ENCODE data around the gene FARS2. TPM values are rescaled to one million over a fixed set of nuclear protein-coding genes. Genes with fewer than 3 reads are reported as not detected.

FARS2 gene
- total and polyA plus RNA-seq, 2 of the 13 experiments (the other 11 are each of a cell fraction or from before 2014, with no cell fraction given) = 15.4 to 26.0 TPM

- no peak for TF ChIP-seq CAMTA2 (CRISPR knock-in tag; IDR thresholded peaks at IDR 0.05; ENCODE audit: borderline replicate concordance)
Observed at GRCh38 chr6:5442916-5443315, 181.6 kb downstream of the FARS2 start (continued).

- TF ChIP-seq, protein P1, sequence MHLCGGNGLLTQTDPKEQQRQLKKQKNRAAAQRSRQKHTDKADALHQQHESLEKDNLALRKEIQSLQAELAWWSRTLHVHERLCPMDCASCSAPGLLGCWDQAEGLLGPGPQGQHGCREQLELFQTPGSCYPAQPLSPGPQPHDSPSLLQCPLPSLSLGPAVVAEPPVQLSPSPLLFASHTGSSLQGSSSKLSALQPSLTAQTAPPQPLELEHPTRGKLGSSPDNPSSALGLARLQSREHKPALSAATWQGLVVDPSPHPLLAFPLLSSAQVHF (CRISPR knock-in tag; IDR thresholded peaks at IDR 0.05) = no peak
- TF ChIP-seq ZNF577 (CRISPR knock-in tag; IDR thresholded peaks at IDR 0.05; ENCODE audit: borderline replicate concordance, low read depth) (no peak), ZSCAN25 (CRISPR knock-in tag; IDR thresholded peaks at IDR 0.05) (no peak), GTF2F1 (IDR thresholded peaks at IDR 0.05; ENCODE audit: low read length) (no peak), SOX13 (IDR thresholded peaks at IDR 0.05) (no peak), SOX13 (CRISPR knock-in tag; conservative IDR thresholded peaks at IDR 0.05 in 1 of 2, IDR thresholded peaks at IDR 0.05 in 1 of 2) (no peak), SP4 (CRISPR knock-in tag; IDR thresholded peaks at IDR 0.05) (no peak), GZF1 (CRISPR knock-in tag; IDR thresholded peaks at IDR 0.05) (no peak)
- H3K27ac ChIP-seq (ENCODE audit: extremely low read length, insufficient read depth, low read length) = no peak overlapping the region
- CTCF ChIA-PET (ENCODE audit: low intra/inter-chr PET ratio, low total read pairs) = no interaction called here
- no peaks in the 10 kb centered on the region for H3K79me2 ChIP-seq (ENCODE audit: insufficient read depth, low read length)
- no peak overlapping the region for H3K4me2 ChIP-seq (ENCODE audit: low read depth, low read length)
- FAIRE-seq = no peak
- H2AFZ ChIP-seq (ENCODE audit: low read length) = no peak overlapping the region
- no peak overlapping the region for H3K9ac ChIP-seq (ENCODE audit: insufficient read depth, low read depth, low read length)
- no peaks in the 10 kb centered on the region for H4K20me1 ChIP-seq (ENCODE audit: insufficient read depth, low read length)
- no peak for ATAC-seq
- BruUV-seq (replicated peaks) = no TSS peak
- POLR2A ChIA-PET = no interaction called here
- intact Hi-C loops (cut with micrococcal nuclease; ENCODE audit: unreplicated experiment) (no loop called here), in situ Hi-C loops (cut with HindIII; ENCODE audit: extremely low pct_ligation_motif_present, low pct_unique_long_range_greater_than_20kb) (no loop called here)
- no peak for DNase-seq (ENCODE audit: low spot score)
- H3K4me3 ChIP-seq (replicated peaks in 1 of 3; ENCODE audit: insufficient read depth in 1 of 3, low read depth in 2 of 3, low read length in 3 of 3) = no peak overlapping the region
- H3K36me3 ChIP-seq (replicated peaks in 1 of 2; ENCODE audit: control insufficient read depth in 1 of 2, insufficient read depth in 2 of 2, low read length in 2 of 2) = no peaks in the 10 kb centered on the region
- no peaks in the 10 kb centered on the region for H3K27me3 ChIP-seq (ENCODE audit: control insufficient read depth in 1 of 2, insufficient read depth in 2 of 2, low read length in 2 of 2)
- no peaks in the 10 kb centered on the region for H3K9me3 ChIP-seq (ENCODE audit: low read length)
- 97% methylated on average over 3 of the region's 3 CpGs for WGBS (ENCODE audit: low lambda C conversion rate)
- H3K4me1 ChIP-seq (ENCODE audit: insufficient read depth, low read length) = peaks cover 10% of the 10 kb centered on the region
Observed at GRCh38 chr6:5443491-5443890, 182.2 kb downstream of the FARS2 start.

All from HepG2 (cell line).